ENCODE results near the gene WDR76. TPM values are rescaled to one million over a fixed set of nuclear protein-coding genes. Genes with fewer than 3 reads are reported as not detected.
A peak's percentile ranks its signal among the peaks of the same experiment; 100 is the strongest.

Gene WDR76
- polyA plus RNA-seq, 2 of the 4 experiments (the other 2 are of a cell fraction), result 12.1 to 17.5 TPM

- H3K9me3 ChIP-seq, result no peaks in the 10 kb centered on the region
- ChIA-PET POLR2A (no interaction called here), CTCF (interaction anchor here (1.7 to 2.5 kb wide), 2 partner anchors 14 to 168 kb away, joined by 3 to 8 read pairs; no protein-coding TSS in a partner anchor)
- TF ChIP-seq RFX5 (IDR thresholded peaks at IDR 0.05) (no peak), HOXA7 (CRISPR knock-in tag; IDR thresholded peaks at IDR 0.05) (no peak)
- WGBS (ENCODE audit: missing lambda C conversion rate), result 55% methylated on average over 5 of the region's 5 CpGs
- peaks cover 9% of the 10 kb centered on the region for H3K4me1 ChIP-seq
- H3K4me3 ChIP-seq, result no peak overlapping the region
- H3K4me2 ChIP-seq, result no peak overlapping the region
- H3K27ac ChIP-seq, result no peak overlapping the region
- DNase-seq (ENCODE audit: low read depth in 1 of 2, low spot score in 1 of 2) (no peak), ATAC-seq (no peak), FAIRE-seq (no peak)
Measured at GRCh38 chr15:43895586-43895985, 68.8 kb downstream of the WDR76 start.

DNA sequence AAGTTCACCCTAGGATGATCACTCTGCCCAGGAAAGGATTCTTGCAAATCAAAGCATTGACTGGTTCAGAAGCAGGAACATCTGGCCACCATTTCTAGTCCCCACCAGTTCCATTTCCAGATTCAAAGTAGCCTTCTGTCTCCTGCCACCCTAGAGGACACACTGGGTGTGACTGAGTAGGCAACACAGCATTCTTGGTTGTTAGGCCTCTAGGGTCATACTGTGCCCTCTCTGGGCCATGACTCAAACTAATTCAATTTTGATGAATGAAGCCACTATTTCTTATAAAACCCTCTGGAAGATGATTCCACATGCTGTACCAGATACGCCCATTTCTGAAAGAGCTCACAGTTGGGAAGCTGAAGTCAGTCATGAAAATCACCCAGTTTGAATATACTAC lies 69.7 kb downstream of the WDR76 start:
- WGBS (ENCODE audit: missing lambda C conversion rate), result 100% methylated on average over 1 of the region's 1 CpG
- Histone ChIP-seq H3K4me3 (no peak overlapping the region), H3K4me2 (no peak overlapping the region), H3K4me1 (peaks cover 9% of the 10 kb centered on the region), H3K27ac (no peak overlapping the region), H3K9me3 (no peaks in the 10 kb centered on the region)
- no peak for ATAC-seq
- CTCF ChIA-PET, result interaction anchor here (1.7 to 2.5 kb wide), 2 partner anchors 15 to 167 kb away, joined by 3 to 8 read pairs; no protein-coding TSS in a partner anchor
- no peak for DNase-seq (ENCODE audit: low read depth in 1 of 2, low spot score in 1 of 2)
- POLR2A ChIA-PET, result no interaction called here
- TF ChIP-seq MAX (IDR thresholded peaks at IDR 0.05) (no peak), EHF (CRISPR knock-in tag; IDR thresholded peaks at IDR 0.05) (no peak), HES2 (IDR thresholded peaks at IDR 0.05) (no peak), HEYL (CRISPR knock-in tag; IDR thresholded peaks at IDR 0.05) (no peak), ZFP36 (IDR thresholded peaks at IDR 0.05; ENCODE audit: borderline replicate concordance, partially characterized antibody) (no peak), SREBF2 (IDR thresholded peaks at IDR 0.05) (no peak), BHLHE40 (IDR thresholded peaks at IDR 0.05; ENCODE audit: low read depth, low read length) (no peak), ZNF302 (CRISPR knock-in tag; IDR thresholded peaks at IDR 0.05) (no peak), HOXB5 (CRISPR knock-in tag; IDR thresholded peaks at IDR 0.05) (no peak), POLR2A (IDR thresholded peaks at IDR 0.05; ENCODE audit: low read length) (no peak), HOXB13 (CRISPR knock-in tag; IDR thresholded peaks at IDR 0.05; ENCODE audit: low read depth) (no peak)
- no peak for FAIRE-seq

GRCh38 chr15:43898891-43899290 lies 72.1 kb downstream of the WDR76 start:
- peaks cover 9% of the 10 kb centered on the region for H3K4me1 ChIP-seq
- whole genome bisulfite sequencing (ENCODE audit: missing lambda C conversion rate), result 100% methylated on average over 1 of the region's 2 CpGs
- POLR2A ChIA-PET, result no interaction called here
- FAIRE-seq, result no peak
- H3K27ac ChIP-seq, result peak overlapping the region in 1 of 2 experiments; percentile 83; a peak in 1 of 6 replicates
- no peak for ATAC-seq
- no peaks in the 10 kb centered on the region for H3K9me3 ChIP-seq
- no peak overlapping the region for H3K4me2 ChIP-seq
- TF ChIP-seq MAFK (IDR thresholded peaks at IDR 0.05; ENCODE audit: partially characterized antibody) (no peak), REST (IDR thresholded peaks at IDR 0.05) (no peak), ZFP36 (IDR thresholded peaks at IDR 0.05; ENCODE audit: borderline replicate concordance, partially characterized antibody) (no peak), HDAC2 (IDR thresholded peaks at IDR 0.05) (no peak), MYC (IDR thresholded peaks at IDR 0.05; ENCODE audit: borderline replicate concordance, low read length) (no peak), CHD4 (IDR thresholded peaks at IDR 0.05; ENCODE audit: borderline replicate concordance) (no peak), TFCP2L1 (CRISPR knock-in tag; IDR thresholded peaks at IDR 0.05) (no peak), CEBPB (IDR thresholded peaks at IDR 0.05) (no peak), FOXS1 (CRISPR knock-in tag; IDR thresholded peaks at IDR 0.05) (no peak), USF2 (IDR thresholded peaks at IDR 0.05) (no peak), EP300 (IDR thresholded peaks at IDR 0.05) (no peak), KDM5A (IDR thresholded peaks at IDR 0.05) (no peak), KDM1A (IDR thresholded peaks at IDR 0.05; ENCODE audit: low read depth) (no peak), SREBF2 (IDR thresholded peaks at IDR 0.05) (no peak)
- TF ChIP-seq, protein P1, sequence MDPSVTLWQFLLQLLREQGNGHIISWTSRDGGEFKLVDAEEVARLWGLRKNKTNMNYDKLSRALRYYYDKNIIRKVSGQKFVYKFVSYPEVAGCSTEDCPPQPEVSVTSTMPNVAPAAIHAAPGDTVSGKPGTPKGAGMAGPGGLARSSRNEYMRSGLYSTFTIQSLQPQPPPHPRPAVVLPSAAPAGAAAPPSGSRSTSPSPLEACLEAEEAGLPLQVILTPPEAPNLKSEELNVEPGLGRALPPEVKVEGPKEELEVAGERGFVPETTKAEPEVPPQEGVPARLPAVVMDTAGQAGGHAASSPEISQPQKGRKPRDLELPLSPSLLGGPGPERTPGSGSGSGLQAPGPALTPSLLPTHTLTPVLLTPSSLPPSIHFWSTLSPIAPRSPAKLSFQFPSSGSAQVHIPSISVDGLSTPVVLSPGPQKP (IDR thresholded peaks at IDR 0.05; ENCODE audit: low read depth, low read length), result no peak
- CTCF ChIA-PET, result interaction anchor here (0.6 to 1.1 kb wide), 4 partner anchors 17 to 168 kb away, joined by 3 read pairs; no protein-coding TSS in a partner anchor
- DNase-seq (ENCODE audit: low read depth in 1 of 2, low spot score in 1 of 2), result no peak
- no peak overlapping the region for H3K4me3 ChIP-seq

Measured in A549 (cell line).